ENCODE data around the gene BOLA1. TPM values are rescaled to one million over a fixed set of nuclear protein-coding genes. Genes with fewer than 3 reads are reported as not detected.
"Not testable (repeated sequence)": the region's sequence is repeated elsewhere in the genome, so short reads cannot be mapped to it uniquely, and the experiment has no call there.

Gene BOLA1
- polyA plus RNA-seq, 12 donors = 9.5 to 20.1 (median 12.3) TPM; not detected in 1

- DNase-seq = peak; percentile 83
These were observed 13.8 kb upstream of the BOLA1 start for GRCh38 chr1:149885339-149886120.

DNA sequence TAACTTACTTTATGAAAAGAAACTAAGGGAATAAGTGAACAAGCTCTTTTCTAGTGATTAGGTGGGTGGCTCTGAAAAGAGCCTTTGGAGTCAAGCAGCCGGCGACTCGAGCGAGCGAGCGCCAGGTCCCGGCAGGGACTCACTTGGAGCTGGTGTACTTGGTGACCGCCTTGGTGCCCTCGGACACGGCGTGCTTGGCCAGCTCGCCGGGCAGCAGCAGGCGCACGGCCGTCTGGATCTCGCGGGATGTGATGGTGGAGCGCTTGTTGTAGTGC lies 13.3 kb upstream of the BOLA1 start:
- DNase-seq = peak; percentile 21

GRCh38 chr1:149886396-149887195 lies 12.8 kb upstream of the BOLA1 start:
- peak; percentile 98 for DNase-seq

- not testable (repeated sequence) for DNase-seq
These were observed 12.2 kb upstream of the BOLA1 start for GRCh38 chr1:149887196-149887455.

GRCh38 chr1:149887456-149888246 lies 11.7 kb upstream of the BOLA1 start:
- peak; percentile 94 for DNase-seq

GRCh38 chr1:149888247-149888998 lies 10.9 kb upstream of the BOLA1 start:
- DNase-seq = peak; percentile 91

- DNase-seq = no peak
These were observed 10.4 kb upstream of the BOLA1 start for GRCh38 chr1:149888999-149889289.

- no peak for DNase-seq
These were observed 2.8 kb upstream of the BOLA1 start for GRCh38 chr1:149896575-149896974.

GRCh38 chr1:149903836-149904491 lies 4.6 kb downstream of the BOLA1 start:
- DNase-seq = no peak

- DNase-seq = no peak
These were observed 7.3 kb downstream of the BOLA1 start for GRCh38 chr1:149906570-149907075.

DNA sequence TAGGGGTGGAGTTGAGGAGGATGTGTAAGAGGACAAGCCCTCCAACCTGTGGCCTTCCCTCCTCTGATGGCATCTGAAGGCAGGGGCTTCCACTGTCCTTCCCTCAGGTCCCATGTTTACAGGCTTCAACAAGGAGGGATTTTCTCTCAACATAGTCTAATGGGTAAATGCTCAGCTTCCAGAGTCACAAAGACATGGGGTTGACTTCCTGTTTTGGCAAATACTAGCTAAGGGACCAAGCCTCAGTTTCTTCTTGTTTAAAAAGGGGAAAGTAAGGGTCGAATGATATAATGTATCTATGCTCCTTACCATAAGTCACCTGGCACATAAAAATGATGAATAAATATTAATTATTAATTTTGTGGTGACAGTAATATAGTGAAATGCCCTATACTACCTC lies 15.2 kb downstream of the BOLA1 start:
- no peak for DNase-seq

DNA sequence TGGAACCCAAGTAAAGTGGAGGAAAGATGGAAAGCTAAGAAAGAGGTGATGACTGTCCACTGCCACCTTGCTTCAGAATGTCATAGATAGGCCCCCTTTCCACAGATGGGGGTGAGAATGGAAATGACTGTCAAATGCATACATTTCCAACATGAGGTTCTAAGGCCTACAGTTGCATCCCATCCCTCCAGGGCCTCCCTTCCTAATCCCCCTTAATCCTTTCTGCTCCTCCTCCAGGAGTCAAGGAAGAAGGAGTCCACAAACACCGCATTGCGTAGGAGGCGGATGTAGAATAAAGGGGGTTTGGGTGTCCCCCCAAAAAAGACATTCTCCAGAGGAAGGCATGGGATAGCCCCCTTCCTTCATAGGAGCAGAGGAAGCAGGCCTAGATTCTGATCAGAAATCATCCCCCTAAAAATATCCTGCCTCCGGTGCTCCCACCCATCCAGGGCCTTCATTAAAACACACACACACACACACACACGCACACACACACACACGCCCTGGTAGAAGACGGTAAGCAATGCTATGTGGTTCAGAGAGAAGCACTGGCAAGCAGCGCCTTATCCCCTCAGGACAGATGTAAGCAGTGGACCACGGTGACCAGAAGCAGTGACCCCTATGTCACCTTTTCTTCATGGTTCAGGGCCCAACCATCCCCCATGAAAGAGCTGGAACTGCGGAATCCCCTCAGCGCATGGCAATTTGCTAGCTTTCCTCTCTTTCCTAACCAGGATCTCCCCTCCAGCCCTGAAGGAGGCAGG lies 16.2 kb downstream of the BOLA1 start:
- no peak for DNase-seq

DNA sequence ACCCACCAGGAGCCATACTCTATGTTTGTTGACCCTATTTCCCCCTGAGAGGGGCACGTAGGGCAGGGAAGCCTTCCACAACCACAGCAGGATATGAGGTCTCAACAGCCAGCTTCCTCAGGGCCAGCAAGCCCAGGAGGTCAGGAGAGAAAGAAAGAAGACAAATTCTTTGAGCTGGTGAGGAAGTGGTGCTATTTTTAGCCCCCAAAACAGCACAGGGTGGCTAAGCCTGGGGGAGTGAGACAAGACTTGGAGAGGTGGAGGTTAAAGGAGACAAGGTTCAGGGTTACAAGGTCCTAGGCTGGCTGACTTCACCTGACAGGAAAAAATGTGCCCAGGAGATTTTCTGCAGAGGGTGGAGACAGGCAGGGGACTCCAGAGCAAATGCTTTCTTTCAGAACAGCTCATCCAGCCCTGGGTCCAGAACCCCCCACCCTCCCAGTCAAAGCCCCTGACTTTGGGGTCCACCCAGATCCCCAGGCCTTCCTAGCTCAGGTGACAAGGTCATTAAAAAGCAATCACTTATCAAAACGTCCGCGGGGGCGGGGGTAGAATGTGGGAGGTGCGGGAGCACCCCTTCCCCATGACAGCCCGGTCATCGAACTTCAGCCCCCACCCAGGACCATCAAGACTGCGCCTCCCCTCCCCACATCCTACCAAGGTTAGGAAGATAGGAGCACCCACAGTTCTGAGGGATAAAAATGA lies 17.0 kb downstream of the BOLA1 start:
- no peak for DNase-seq

GRCh38 chr1:149916898-149917252 lies 17.5 kb downstream of the BOLA1 start:
- no peak for DNase-seq

DNA sequence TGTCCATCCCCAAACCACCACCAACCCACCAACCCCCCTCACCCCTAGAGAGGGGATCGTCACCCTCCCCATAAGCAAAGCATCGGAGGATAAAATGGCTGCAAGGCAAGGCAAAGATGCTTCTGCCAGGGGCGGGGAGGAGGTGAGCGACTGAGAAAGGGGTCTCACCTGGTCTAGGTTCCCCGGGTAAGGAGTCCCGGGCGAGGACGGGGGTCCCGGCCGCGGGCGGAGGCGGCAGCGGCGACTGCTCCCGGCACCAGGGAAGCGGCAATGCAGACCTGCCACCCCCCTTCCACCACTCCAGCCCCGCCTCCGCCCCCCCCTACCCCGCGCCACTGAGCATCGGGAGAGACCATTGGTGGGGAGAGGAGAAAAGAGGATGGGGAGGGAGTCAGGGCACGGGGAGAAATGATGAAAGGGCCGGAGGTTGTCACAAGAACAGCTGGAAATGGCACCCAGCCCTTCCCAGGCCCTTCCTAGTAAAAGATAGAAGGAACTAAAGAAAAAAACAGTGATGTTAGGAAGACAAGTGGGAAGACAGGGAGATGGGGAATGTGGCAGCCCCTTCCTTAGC lies 18.3 kb downstream of the BOLA1 start, which contains the start of gene SV2A:
TSS of gene SV2A (minus strand) at position 274 of the 574 bp plus-strand sequence. CDS start 4,004 bp downstream, outside the sequence.
- peak; percentile 56 for DNase-seq

- DNase-seq = no peak
These were observed 24.3 kb downstream of the BOLA1 start for GRCh38 chr1:149923626-149924025.

DNA sequence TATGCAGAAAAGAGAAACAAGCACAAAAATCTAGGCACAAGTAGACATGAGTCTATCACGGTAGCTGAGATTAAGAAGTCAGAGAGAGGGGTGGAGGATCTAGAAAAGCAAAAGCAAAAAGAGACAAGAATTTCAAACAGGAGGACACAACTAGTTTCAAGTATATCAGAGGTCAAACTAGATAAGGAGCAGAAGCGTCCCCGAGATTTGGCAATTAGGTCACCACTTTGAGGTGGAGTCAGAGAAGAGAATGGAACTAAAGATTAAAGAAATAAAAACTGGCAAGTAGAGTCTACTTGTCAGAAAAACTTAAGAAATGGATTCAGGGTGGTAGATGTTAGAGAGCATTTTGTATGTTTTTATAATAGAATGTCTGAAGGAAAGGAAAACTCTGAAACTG lies 26.0 kb downstream of the BOLA1 start:
- no peak for DNase-seq

DNA sequence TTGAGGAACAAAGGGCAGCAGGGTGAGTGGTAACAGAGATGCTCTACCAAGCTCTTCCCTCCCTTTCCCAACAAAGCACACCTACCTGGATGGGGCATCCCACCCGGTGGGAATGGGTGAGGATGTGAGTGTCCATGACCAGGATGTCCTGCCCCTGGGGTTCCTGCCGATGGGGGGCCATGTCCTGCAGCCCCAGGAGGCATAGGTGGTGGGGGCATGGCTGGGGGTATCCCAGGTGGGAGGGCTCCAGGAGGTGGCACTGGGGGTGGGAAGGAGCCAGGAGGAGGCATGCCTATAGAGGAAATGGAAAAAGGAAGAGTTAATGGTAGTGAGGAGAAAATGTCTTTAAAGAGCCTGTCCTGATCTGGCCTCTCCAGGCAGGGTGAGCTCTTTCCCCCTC lies 26.4 kb downstream of the BOLA1 start:
- DNase-seq = no peak

DNA sequence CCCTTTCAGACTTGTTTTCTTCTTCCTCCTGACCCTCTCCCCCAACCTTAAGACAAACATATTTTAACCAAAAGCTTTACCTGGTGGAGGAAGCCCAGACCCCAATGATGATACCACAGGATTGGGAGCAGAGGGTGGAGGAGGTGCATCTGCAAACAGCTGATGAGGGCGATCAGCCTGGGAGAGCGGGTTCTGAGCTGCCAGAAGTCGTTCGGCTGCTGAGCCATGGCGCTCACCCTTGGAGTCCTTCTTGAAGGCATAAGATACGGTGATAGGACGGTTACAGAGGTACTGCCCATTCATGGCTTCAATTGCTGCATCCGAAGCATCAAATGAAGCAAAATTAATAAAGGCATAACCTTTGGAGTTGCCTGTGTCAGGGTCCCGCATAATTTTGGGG lies 26.9 kb downstream of the BOLA1 start:
- no peak for DNase-seq

All from muscle of arm (tissue), 12 donors.